Measurements from ENCODE around the gene STX4. TPM values are rescaled to one million over a fixed set of nuclear protein-coding genes. Genes with fewer than 3 reads are reported as not detected.

Gene STX4
- total and polyA plus RNA-seq, 8 donors, result 37.7 to 84.8 (median 43.3) TPM

DNA sequence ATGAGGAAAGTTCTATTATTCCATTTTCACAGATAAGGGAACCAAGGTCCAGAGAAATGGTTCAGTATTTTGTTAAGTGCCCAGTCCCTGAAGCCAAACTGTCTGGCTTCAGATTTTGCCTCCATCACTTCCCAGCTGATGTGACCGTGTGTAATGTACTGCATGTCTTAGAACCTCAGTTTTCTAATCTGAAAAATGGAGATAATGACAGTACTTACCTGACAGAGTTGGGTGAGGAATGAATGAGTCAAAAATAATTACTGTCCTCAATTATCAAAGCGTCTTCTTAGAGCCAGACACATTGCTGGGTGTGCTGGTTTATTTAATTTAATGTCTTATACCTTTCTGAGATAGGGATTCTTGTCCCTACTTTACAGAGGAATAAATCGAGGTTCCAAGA lies 34.0 kb downstream of the STX4 start:
- ATAC-seq (no peak), DNase-seq (no peak)
- Histone ChIP-seq H3K4me3 (no peak overlapping the region), H3K27me3 (no peaks in the 10 kb centered on the region), H3K9me3 (no peaks in the 10 kb centered on the region), H3K27ac (no peak overlapping the region), H3K4me1 (peaks cover 11 to 29% of the 10 kb centered on the region in 2 donors), H3K36me3 (peaks cover 0 to 20% of the 10 kb centered on the region in 2 donors)
- TF ChIP-seq, protein P1, sequence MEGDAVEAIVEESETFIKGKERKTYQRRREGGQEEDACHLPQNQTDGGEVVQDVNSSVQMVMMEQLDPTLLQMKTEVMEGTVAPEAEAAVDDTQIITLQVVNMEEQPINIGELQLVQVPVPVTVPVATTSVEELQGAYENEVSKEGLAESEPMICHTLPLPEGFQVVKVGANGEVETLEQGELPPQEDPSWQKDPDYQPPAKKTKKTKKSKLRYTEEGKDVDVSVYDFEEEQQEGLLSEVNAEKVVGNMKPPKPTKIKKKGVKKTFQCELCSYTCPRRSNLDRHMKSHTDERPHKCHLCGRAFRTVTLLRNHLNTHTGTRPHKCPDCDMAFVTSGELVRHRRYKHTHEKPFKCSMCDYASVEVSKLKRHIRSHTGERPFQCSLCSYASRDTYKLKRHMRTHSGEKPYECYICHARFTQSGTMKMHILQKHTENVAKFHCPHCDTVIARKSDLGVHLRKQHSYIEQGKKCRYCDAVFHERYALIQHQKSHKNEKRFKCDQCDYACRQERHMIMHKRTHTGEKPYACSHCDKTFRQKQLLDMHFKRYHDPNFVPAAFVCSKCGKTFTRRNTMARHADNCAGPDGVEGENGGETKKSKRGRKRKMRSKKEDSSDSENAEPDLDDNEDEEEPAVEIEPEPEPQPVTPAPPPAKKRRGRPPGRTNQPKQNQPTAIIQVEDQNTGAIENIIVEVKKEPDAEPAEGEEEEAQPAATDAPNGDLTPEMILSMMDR (IDR thresholded peaks at IDR 0.05), result no peak
- intact Hi-C loops (cut with DNase I), result no loop called here

DNA sequence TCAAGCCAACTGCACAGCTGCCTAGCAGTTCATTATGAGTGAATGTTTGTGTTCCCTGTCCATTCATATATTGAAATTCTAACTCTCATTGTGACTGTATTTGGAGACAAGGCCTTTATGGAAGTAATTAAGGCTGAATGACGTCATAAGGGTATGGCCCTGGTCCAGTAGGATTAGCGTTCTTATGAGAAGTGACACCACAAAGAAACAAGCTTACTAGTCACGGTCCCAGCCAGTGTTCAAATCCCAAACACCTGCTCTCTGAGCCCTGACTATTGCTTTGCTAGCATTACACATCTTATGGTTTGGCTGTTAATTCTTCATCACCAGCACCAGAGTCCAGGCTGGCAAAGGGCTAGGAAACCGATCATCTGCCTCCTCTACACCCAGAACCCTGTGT lies 38.5 kb downstream of the STX4 start:
- Histone ChIP-seq H3K36me3 (peaks cover 0 to 9% of the 10 kb centered on the region in 2 donors), H3K27ac (peak overlapping the region in 1 of 2 donors; percentile 93), H3K27me3 (no peaks in the 10 kb centered on the region), H3K9me3 (no peaks in the 10 kb centered on the region), H3K4me3 (peak overlapping the region in 1 of 2 donors; percentile 84), H3K4me1 (peaks cover 16 to 29% of the 10 kb centered on the region in 2 donors)
- intact Hi-C loops (cut with DNase I), result loop anchor here (10.0 kb wide), 2 partner anchors 67 to 83 kb away; partner anchors contain the start of gene PRSS36 (in 1 of the 2)
- peak in 1 of 4 donors; percentile 21 for DNase-seq
- TF ChIP-seq, protein P1 (IDR thresholded peaks at IDR 0.05), result no peak
- ATAC-seq, result no peak

DNA sequence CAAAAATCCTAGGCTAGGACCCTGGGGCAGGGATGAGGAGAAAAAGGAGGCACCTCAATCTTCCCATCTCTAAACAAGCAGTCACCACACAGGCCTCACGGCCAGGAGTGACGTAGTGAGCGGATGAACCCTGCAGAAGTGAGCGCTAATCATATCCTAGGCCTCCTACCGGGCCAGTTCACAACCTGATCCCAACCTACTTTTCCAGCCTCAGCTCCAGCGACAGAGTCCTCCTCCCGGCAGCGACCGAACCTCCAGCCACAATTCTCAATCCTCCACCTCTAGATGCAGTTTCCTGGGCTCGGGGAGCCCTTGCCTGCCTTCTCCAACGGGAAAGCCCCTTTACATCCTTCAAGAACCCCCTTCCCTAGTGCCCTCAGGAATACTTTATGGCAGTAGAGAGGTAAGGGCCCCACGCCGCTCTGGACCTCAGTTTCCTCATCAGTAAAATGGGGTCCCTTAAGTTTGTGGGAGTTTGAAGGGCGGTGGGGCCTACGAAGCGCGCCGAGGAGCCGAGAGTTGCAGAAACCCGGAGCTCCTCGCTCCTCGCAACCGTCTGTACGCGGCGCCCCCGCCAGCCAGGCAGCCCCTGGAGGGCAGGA lies 39.3 kb downstream of the STX4 start:
- Histone ChIP-seq H3K27ac (peak overlapping the region; percentile 93 to 96), H3K36me3 (peaks cover 0 to 17% of the 10 kb centered on the region in 2 donors), H3K4me1 (peaks cover 16 to 29% of the 10 kb centered on the region in 2 donors), H3K9me3 (no peaks in the 10 kb centered on the region), H3K27me3 (no peaks in the 10 kb centered on the region), H3K4me3 (peak overlapping the region; percentile 72 to 84)
- DNase-seq (peak in 2 of 4 donors; percentile 13 to 42), ATAC-seq (no peak)
- TF ChIP-seq, protein P1 (IDR thresholded peaks at IDR 0.05), result no peak
- intact Hi-C loops (cut with DNase I), result loop anchor here (10.0 kb wide), 2 partner anchors 68 to 82 kb away; partner anchors contain the start of gene PRSS36 (in 1 of the 2)

DNA sequence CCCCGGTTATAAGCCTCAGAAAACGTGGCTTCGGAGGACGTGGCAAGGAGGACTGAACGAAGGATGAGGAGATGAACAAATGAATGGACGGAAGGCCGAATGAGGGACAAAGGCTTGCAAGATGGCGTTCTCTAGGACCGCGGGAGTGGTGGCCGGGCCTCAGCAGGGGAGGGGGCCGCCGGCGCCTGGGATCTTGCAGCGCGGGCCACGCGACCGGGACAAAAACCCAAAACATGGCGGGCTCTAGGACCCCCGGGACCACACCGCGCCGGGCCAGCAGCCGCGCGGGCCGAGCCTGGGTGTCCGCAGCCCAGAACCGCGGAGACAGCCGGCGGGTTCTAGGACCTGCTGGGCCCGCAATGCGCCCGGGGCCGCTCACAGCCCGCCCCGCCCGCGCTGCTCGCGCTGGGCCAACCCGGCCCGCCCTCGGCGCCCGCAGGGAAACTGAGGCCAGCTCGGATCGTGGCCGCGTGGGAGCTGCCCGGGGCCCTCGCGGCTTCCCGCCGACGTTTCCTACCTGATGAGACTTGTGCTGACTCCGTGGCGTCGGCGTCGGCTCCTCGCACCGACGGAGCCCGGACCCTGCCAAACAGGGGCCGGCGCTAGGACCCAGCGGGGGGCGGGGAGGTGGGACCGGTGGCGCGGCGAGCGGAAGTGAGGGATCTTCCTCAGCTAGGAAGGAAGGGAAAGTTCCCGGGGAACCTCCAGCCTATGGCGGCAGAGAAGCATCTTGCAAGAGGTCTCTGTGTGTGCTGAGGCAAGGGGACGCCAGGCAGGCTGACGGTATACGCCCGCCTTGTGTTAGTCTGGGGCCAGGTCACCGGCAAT lies 40.0 kb downstream of the STX4 start:
- intact Hi-C loops (cut with DNase I), result loop anchor here (10.0 kb wide), 2 partner anchors 69 to 81 kb away; partner anchors contain the start of gene PRSS36 (in 1 of the 2)
- peak; percentile 91 for ATAC-seq
- Histone ChIP-seq H3K4me1 (peaks cover 16 to 29% of the 10 kb centered on the region in 2 donors), H3K36me3 (peaks cover 0 to 24% of the 10 kb centered on the region in 2 donors), H3K9me3 (no peaks in the 10 kb centered on the region), H3K27ac (peak overlapping the region; percentile 93 to 96), H3K4me3 (peak overlapping the region; percentile 72 to 84), H3K27me3 (no peaks in the 10 kb centered on the region)
- TF ChIP-seq, protein P1 (IDR thresholded peaks at IDR 0.05), result no peak
- DNase-seq, result peak; percentile 92 to 96 (median 94)
